ENCODE results near the gene ANK3.
"Not testable (repeated sequence)": the region's sequence is repeated elsewhere in the genome, so short reads cannot be mapped to it uniquely, and the experiment has no call there.

ANK3 gene

DNA sequence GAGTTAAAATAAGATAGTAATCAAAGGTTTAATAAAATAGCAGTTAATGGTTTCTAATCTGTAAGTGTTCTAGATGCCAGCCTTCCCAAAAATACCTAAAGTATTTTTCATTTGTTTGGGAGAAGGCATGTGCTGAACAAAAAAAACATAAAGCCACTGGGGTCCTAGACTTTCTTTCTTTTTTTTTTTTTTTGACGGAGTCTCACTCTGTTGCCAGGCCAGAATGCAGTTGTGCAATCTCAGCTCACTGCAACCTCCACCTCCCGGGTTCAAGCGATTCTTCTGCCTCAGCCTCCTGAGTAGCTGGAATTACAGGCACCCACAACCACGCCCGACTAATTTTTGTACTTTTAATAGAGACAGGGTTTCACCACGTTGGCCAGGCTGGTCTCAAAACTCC is 97.1 kb downstream of the ANK3 start:
- not testable (repeated sequence) for H4K91ac ChIP-seq (ENCODE audit: low read depth, low read length); DNase-seq; H4K8ac ChIP-seq (ENCODE audit: low read depth, low read length); H2BK5ac ChIP-seq (ENCODE audit: low read depth, low read length, poor library complexity); H3K9me3 ChIP-seq (ENCODE audit: insufficient read depth, low read depth, low read length); H3K4me3 ChIP-seq (ENCODE audit: low read depth, low read length); H3K4ac ChIP-seq (ENCODE audit: low read depth, low read length); H3K4me1 ChIP-seq (ENCODE audit: control insufficient read depth in 1 of 2, insufficient read depth in 2 of 2, low read length in 2 of 2); H2AFZ ChIP-seq (ENCODE audit: insufficient read depth, low read length, poor library complexity); H2BK120ac ChIP-seq (ENCODE audit: insufficient read depth, low read length, poor library complexity); H3K27ac ChIP-seq (ENCODE audit: low read depth, low read length); H2BK12ac ChIP-seq (ENCODE audit: low read length); H3K9ac ChIP-seq (ENCODE audit: low read length); H3K27me3 ChIP-seq (ENCODE audit: insufficient read depth, low read length); H3K18ac ChIP-seq (ENCODE audit: low read length); H4K12ac ChIP-seq (ENCODE audit: low read depth, low read length); H3K36me3 ChIP-seq (ENCODE audit: control insufficient read depth in 1 of 2, insufficient read depth in 2 of 2, low read length in 2 of 2); H3K23ac ChIP-seq (ENCODE audit: low read length); H2AK5ac ChIP-seq (ENCODE audit: low read length); H3K79me1 ChIP-seq (ENCODE audit: low read length); H3K14ac ChIP-seq (ENCODE audit: low read length); H3K79me2 ChIP-seq (ENCODE audit: control insufficient read depth, insufficient read depth, low read length, poor library complexity); H3K4me2 ChIP-seq (ENCODE audit: low read length)
- no CpG with 5 or more reads among the region's 6 CpGs for WGBS (ENCODE audit: extremely low coverage, insufficient coverage, insufficient read length)

DNA sequence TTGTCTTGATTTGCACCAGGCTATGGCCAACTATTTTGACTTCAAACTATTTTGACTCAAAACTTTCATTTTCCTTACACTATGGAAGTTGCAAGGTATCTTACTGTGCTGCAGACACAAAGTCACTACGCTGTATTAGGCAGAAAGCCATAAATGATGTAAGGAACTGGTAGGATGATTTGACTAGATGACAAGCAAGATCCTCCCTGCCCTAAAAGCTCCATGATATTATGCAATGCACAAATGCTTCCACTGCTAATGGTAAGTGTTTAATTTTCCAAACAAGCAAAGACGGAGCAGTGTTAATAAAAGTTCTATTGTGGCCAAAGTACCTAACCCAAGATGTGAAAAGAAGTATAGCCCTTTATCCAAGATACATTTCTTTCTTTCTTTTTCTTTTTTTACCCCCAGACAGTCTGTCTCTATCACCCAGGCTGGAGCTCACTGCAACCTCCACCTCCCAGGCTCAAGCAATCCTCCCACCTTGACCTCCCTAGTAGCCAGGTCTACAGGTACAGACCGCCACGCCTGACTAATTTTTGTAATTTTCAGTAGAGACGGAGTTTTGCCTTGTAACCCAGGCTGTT is 98.2 kb downstream of the ANK3 start:
- DNase-seq = no peak
- no peaks in the 10 kb centered on the region for H3K27me3 ChIP-seq (ENCODE audit: insufficient read depth, low read length)
- H3K18ac ChIP-seq (ENCODE audit: low read length) = no peak overlapping the region
- H2BK5ac ChIP-seq (ENCODE audit: low read depth, low read length, poor library complexity) = no peak overlapping the region
- no peak overlapping the region for H4K8ac ChIP-seq (ENCODE audit: low read depth, low read length)
- H3K4me2 ChIP-seq (ENCODE audit: low read length) = no peak overlapping the region
- no peak overlapping the region for H2BK12ac ChIP-seq (ENCODE audit: low read length)
- H2AK5ac ChIP-seq (ENCODE audit: low read length) = no peak overlapping the region
- H3K27ac ChIP-seq (ENCODE audit: low read depth, low read length) = no peak overlapping the region
- no peak overlapping the region for H4K12ac ChIP-seq (ENCODE audit: low read depth, low read length)
- H3K4me3 ChIP-seq (ENCODE audit: low read depth, low read length) = no peak overlapping the region
- no peak overlapping the region for H4K91ac ChIP-seq (ENCODE audit: low read depth, low read length)
- no peaks in the 10 kb centered on the region for H3K79me2 ChIP-seq (ENCODE audit: control insufficient read depth, insufficient read depth, low read length, poor library complexity)
- no peaks in the 10 kb centered on the region for H3K79me1 ChIP-seq (ENCODE audit: low read length)
- H3K9me3 ChIP-seq (ENCODE audit: insufficient read depth, low read depth, low read length) = no peaks in the 10 kb centered on the region
- WGBS (ENCODE audit: extremely low coverage, insufficient coverage, insufficient read length) = no CpG with 5 or more reads among the region's 5 CpGs
- H3K9ac ChIP-seq (ENCODE audit: low read length) = no peak overlapping the region
- H2AFZ ChIP-seq (ENCODE audit: insufficient read depth, low read length, poor library complexity) = no peak overlapping the region
- H3K14ac ChIP-seq (ENCODE audit: low read length) = no peak overlapping the region
- no peaks in the 10 kb centered on the region for H3K36me3 ChIP-seq (ENCODE audit: control insufficient read depth in 1 of 2, insufficient read depth in 2 of 2, low read length in 2 of 2)
- H3K23ac ChIP-seq (ENCODE audit: low read length) = no peak overlapping the region
- no peak overlapping the region for H3K4ac ChIP-seq (ENCODE audit: low read depth, low read length)
- H2BK120ac ChIP-seq (ENCODE audit: insufficient read depth, low read length, poor library complexity) = no peak overlapping the region
- no peaks in the 10 kb centered on the region for H3K4me1 ChIP-seq (ENCODE audit: control insufficient read depth in 1 of 2, insufficient read depth in 2 of 2, low read length in 2 of 2)

DNA sequence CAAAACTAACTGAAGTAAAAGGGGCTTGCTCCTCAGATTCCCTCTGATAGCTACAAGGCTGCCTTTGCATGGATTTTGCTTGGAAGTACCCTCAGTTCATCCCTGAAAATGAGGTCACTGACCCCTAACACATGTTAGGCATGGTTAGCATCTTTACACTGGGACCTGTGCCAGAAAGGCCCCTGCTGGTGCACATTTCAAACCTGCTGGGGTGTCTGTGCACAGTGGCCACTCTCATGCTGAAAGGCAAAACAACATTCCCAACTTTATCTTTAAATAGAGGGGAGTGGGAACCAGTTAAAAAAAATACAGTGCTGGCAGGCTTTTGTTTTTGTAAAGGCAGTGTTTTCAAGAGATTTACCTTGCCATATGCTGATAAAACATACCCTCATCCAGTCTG is 99.1 kb downstream of the ANK3 start:
- Histone ChIP-seq H4K8ac (ENCODE audit: low read depth, low read length) (no peak overlapping the region), H2BK5ac (ENCODE audit: low read depth, low read length, poor library complexity) (no peak overlapping the region)

DNA sequence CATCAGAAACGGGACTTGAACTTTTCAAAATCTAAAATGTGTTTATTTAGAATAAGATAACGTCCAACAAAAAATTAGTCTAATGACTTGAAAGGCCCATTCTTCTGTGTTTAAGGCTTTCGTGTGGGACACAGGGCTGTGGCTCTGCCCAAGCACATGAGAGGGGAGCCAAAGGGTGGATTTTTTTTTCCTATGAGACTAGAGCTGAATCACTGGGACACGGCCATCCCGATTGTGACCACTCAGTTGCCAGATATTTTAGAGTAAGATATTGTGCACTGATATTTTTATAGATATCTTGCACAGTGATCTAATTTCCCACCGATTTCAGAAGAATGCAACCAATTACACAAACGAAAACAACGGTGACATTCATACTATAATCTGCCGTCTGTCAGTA is 99.9 kb downstream of the ANK3 start:
- Histone ChIP-seq H2BK12ac (ENCODE audit: low read length) (no peak overlapping the region), H4K12ac (ENCODE audit: low read depth, low read length) (no peak overlapping the region), H3K27ac (ENCODE audit: low read depth, low read length) (peak overlapping the region; percentile 41), H3K9me3 (ENCODE audit: insufficient read depth, low read depth, low read length) (no peaks in the 10 kb centered on the region), H3K79me1 (ENCODE audit: low read length) (no peaks in the 10 kb centered on the region), H3K27me3 (ENCODE audit: insufficient read depth, low read length) (no peaks in the 10 kb centered on the region), H3K4me2 (ENCODE audit: low read length) (no peak overlapping the region), H3K4ac (ENCODE audit: low read depth, low read length) (no peak overlapping the region), H3K14ac (ENCODE audit: low read length) (no peak overlapping the region), H2BK5ac (ENCODE audit: low read depth, low read length, poor library complexity) (no peak overlapping the region), H3K9ac (ENCODE audit: low read length) (no peak overlapping the region), H3K23ac (ENCODE audit: low read length) (no peak overlapping the region), H3K18ac (ENCODE audit: low read length) (no peak overlapping the region), H3K79me2 (ENCODE audit: control insufficient read depth, insufficient read depth, low read length, poor library complexity) (no peaks in the 10 kb centered on the region), H4K8ac (ENCODE audit: low read depth, low read length) (no peak overlapping the region), H3K4me3 (ENCODE audit: low read depth, low read length) (no peak overlapping the region), H3K4me1 (ENCODE audit: control insufficient read depth in 1 of 2, insufficient read depth in 2 of 2, low read length in 2 of 2) (no peaks in the 10 kb centered on the region), H2BK120ac (ENCODE audit: insufficient read depth, low read length, poor library complexity) (no peak overlapping the region), H4K91ac (ENCODE audit: low read depth, low read length) (no peak overlapping the region), H3K36me3 (ENCODE audit: control insufficient read depth in 1 of 2, insufficient read depth in 2 of 2, low read length in 2 of 2) (no peaks in the 10 kb centered on the region), H2AFZ (ENCODE audit: insufficient read depth, low read length, poor library complexity) (no peak overlapping the region), H2AK5ac (ENCODE audit: low read length) (no peak overlapping the region)
- no CpG with 5 or more reads among the region's 9 CpGs for WGBS (ENCODE audit: extremely low coverage, insufficient coverage, insufficient read length)
- DNase-seq = no peak

More for the DNA sequence above, 99.1 kb downstream of the ANK3 start:
- no peak for DNase-seq
- H3K79me1 ChIP-seq (ENCODE audit: low read length) = no peaks in the 10 kb centered on the region
- H3K36me3 ChIP-seq (ENCODE audit: control insufficient read depth in 1 of 2, insufficient read depth in 2 of 2, low read length in 2 of 2) = no peaks in the 10 kb centered on the region
- H2BK12ac ChIP-seq (ENCODE audit: low read length) = no peak overlapping the region
- no peak overlapping the region for H4K91ac ChIP-seq (ENCODE audit: low read depth, low read length)
- no peak overlapping the region for H3K9ac ChIP-seq (ENCODE audit: low read length)
- H3K79me2 ChIP-seq (ENCODE audit: control insufficient read depth, insufficient read depth, low read length, poor library complexity) = no peaks in the 10 kb centered on the region
- no peaks in the 10 kb centered on the region for H3K4me1 ChIP-seq (ENCODE audit: control insufficient read depth in 1 of 2, insufficient read depth in 2 of 2, low read length in 2 of 2)
- no peak overlapping the region for H3K4me3 ChIP-seq (ENCODE audit: low read depth, low read length)
- H3K4me2 ChIP-seq (ENCODE audit: low read length) = no peak overlapping the region
- H3K27me3 ChIP-seq (ENCODE audit: insufficient read depth, low read length) = no peaks in the 10 kb centered on the region
- no peak overlapping the region for H2AFZ ChIP-seq (ENCODE audit: insufficient read depth, low read length, poor library complexity)
- H3K23ac ChIP-seq (ENCODE audit: low read length) = no peak overlapping the region
- no peak overlapping the region for H2BK120ac ChIP-seq (ENCODE audit: insufficient read depth, low read length, poor library complexity)
- H3K4ac ChIP-seq (ENCODE audit: low read depth, low read length) = no peak overlapping the region
- H3K27ac ChIP-seq (ENCODE audit: low read depth, low read length) = no peak overlapping the region
- no peak overlapping the region for H2AK5ac ChIP-seq (ENCODE audit: low read length)
- no peak overlapping the region for H4K12ac ChIP-seq (ENCODE audit: low read depth, low read length)
- no peak overlapping the region for H3K18ac ChIP-seq (ENCODE audit: low read length)
- H3K14ac ChIP-seq (ENCODE audit: low read length) = no peak overlapping the region
- H3K9me3 ChIP-seq (ENCODE audit: insufficient read depth, low read depth, low read length) = no peaks in the 10 kb centered on the region

All from trophoblast cell (in vitro differentiated cells and primary cell).